Chondrocyte (in vitro differentiated cells): ENCODE data around the gene SMAD2. TPM values are rescaled to one million over a fixed set of nuclear protein-coding genes. Genes with fewer than 3 reads are reported as not detected.

Experiments
- DNase-seq: peaks from one replicate; pipeline ENCODE4 v3.0.0; 2021; ENCODE audit warnings: mixed read lengths, low spot score
- H3K27ac Mint-ChIP-seq: one replicate; pipeline ENCODE4 v1.8.0; 2021; ENCODE audit warnings: mild to moderate bottlenecking, moderate library complexity, mixed read lengths; ENCODE audit not compliant: unreplicated experiment
- H3K27me3 Mint-ChIP-seq: 2 replicates; pipeline ENCODE4 v1.8.0; 2021; ENCODE audit warnings: low read depth, mixed read lengths
- H3K36me3 Mint-ChIP-seq: 2 replicates; pipeline ENCODE4 v1.8.0; 2021; ENCODE audit warnings: low read depth, mixed read lengths
- H3K4me1 Mint-ChIP-seq: 2 replicates; pipeline ENCODE4 v1.8.0; 2021; ENCODE audit warnings: low read depth, mild to moderate bottlenecking, mixed read lengths
- H3K4me3 Mint-ChIP-seq: one replicate; pipeline ENCODE4 v1.8.0; 2021; ENCODE audit warnings: mild to moderate bottlenecking, moderate library complexity, mixed read lengths; ENCODE audit not compliant: unreplicated experiment
- H3K9me3 Mint-ChIP-seq: 2 replicates; pipeline ENCODE4 v1.8.0; 2021; ENCODE audit warnings: low read depth, mixed read lengths
- total RNA-seq: library from RNA; stranded (reverse); gene quantifications from 3 replicates; pipeline ENCODE4 v1.2.1, GENCODE V29; 2021
- TF ChIP-seq, protein P1 (sequence below): fragments of 200-600 bp; sonication (generic); IDR thresholded peaks from 2 replicates; pipeline ENCODE4 v1.5.0; 2021; ENCODE audit warnings: antibody characterized with exemption, mild to moderate bottlenecking, moderate library complexity

SMAD2 gene
- total RNA-seq, 1 donor from 2014 or later: 151 TPM

GRCh38 chr18:47870605-47871004 lies 59.9 kb downstream of the SMAD2 start:
- no peaks in the 10 kb centered on the region for H3K9me3 Mint-ChIP-seq
- no peak overlapping the region for H3K4me3 Mint-ChIP-seq
- H3K4me1 Mint-ChIP-seq: peaks cover 37% of the 10 kb centered on the region
- H3K36me3 Mint-ChIP-seq: peaks cover 5% of the 10 kb centered on the region
- no peaks in the 10 kb centered on the region for H3K27me3 Mint-ChIP-seq
- DNase-seq: no peak
- TF ChIP-seq, protein P1, sequence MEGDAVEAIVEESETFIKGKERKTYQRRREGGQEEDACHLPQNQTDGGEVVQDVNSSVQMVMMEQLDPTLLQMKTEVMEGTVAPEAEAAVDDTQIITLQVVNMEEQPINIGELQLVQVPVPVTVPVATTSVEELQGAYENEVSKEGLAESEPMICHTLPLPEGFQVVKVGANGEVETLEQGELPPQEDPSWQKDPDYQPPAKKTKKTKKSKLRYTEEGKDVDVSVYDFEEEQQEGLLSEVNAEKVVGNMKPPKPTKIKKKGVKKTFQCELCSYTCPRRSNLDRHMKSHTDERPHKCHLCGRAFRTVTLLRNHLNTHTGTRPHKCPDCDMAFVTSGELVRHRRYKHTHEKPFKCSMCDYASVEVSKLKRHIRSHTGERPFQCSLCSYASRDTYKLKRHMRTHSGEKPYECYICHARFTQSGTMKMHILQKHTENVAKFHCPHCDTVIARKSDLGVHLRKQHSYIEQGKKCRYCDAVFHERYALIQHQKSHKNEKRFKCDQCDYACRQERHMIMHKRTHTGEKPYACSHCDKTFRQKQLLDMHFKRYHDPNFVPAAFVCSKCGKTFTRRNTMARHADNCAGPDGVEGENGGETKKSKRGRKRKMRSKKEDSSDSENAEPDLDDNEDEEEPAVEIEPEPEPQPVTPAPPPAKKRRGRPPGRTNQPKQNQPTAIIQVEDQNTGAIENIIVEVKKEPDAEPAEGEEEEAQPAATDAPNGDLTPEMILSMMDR: no peak
- no peak overlapping the region for H3K27ac Mint-ChIP-seq

DNA sequence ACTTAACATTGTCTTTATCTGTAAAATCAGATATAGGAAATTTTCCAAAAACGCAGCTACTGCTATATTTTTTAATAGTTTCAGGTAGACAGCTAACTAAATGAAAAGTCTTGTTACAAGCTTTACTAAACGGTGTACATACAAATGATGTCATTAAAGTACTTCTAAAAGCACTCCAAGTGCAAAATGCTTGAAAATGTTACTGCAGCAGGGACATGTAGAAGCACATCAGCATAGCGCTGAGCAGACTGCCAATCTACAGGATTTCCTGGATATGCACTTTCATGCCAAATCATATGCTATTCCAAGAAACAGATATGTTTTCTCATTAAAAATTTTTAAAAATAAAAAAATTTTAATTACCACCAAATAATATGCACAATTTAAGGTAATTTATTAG lies 61.7 kb downstream of the SMAD2 start:
- Mint-ChIP-seq H3K9me3 (no peaks in the 10 kb centered on the region), H3K27me3 (no peaks in the 10 kb centered on the region), H3K4me1 (peaks cover 26% of the 10 kb centered on the region), H3K36me3 (peaks cover 7% of the 10 kb centered on the region), H3K4me3 (no peak overlapping the region), H3K27ac (no peak overlapping the region)
- no peak for DNase-seq
- TF ChIP-seq, protein P1: no peak

DNA sequence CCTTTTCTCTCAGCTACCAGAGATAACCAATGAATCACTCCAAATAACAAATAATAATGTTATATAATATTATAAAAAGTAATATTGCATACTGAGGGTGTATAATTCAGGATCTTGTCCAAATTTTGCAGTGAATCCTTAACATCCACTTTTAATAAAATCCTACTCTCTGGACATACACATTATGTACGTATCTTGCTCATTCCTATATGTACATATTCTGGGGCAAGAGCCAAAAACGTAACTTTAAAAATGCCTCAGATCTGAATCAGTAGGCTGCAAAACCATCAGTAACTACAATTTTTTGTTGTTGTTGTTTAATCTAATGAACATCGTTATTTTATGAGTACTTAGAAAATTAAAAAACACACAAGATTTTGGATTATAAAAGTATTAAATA lies 65.3 kb downstream of the SMAD2 start:
- Mint-ChIP-seq H3K27ac (no peak overlapping the region), H3K4me1 (peaks cover 12% of the 10 kb centered on the region)
- TF ChIP-seq, protein P1: no peak

GRCh38 chr18:47863041-47863440 lies 67.4 kb downstream of the SMAD2 start:
- DNase-seq: no peak
- Mint-ChIP-seq H3K4me3 (no peak overlapping the region), H3K36me3 (peaks cover 28% of the 10 kb centered on the region), H3K9me3 (peaks cover 11% of the 10 kb centered on the region), H3K27me3 (no peaks in the 10 kb centered on the region), H3K27ac (no peak overlapping the region), H3K4me1 (peaks cover 3% of the 10 kb centered on the region)
- TF ChIP-seq, protein P1: no peak

More for the DNA sequence above, 65.3 kb downstream of the SMAD2 start:
- H3K4me3 Mint-ChIP-seq: no peak overlapping the region
- no peak for DNase-seq
- H3K36me3 Mint-ChIP-seq: peaks cover 15% of the 10 kb centered on the region
- H3K27me3 Mint-ChIP-seq: no peaks in the 10 kb centered on the region
- no peaks in the 10 kb centered on the region for H3K9me3 Mint-ChIP-seq

DNA sequence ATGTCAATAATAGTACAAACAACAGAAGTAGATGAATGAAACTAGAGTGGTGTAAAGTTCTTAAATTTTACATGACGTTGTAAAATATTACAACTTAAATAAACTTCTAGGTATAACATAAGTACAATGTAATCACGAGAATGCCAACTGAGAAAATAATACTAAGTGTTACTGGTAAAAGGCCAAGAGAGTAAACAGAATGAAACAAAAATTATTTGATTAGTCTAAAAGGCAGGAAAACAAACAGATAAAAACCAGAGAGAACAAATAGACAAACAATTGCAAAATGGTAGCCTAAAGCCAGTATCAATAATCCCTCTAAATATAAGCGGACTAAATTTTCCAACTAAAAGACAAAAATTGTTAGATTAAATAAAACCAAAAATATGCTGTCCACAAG lies 71.9 kb downstream of the SMAD2 start:
- no peak overlapping the region for H3K4me3 Mint-ChIP-seq
- H3K36me3 Mint-ChIP-seq: peaks cover 43% of the 10 kb centered on the region
- DNase-seq: no peak
- no peaks in the 10 kb centered on the region for H3K27me3 Mint-ChIP-seq
- TF ChIP-seq, protein P1: no peak
- H3K9me3 Mint-ChIP-seq: peaks cover 22% of the 10 kb centered on the region
- H3K27ac Mint-ChIP-seq: no peak overlapping the region
- H3K4me1 Mint-ChIP-seq: peaks cover 3% of the 10 kb centered on the region
